ENCODE results near the gene C3orf20. TPM values are rescaled to one million over a fixed set of nuclear protein-coding genes. Genes with fewer than 3 reads are reported as not detected.
A peak's percentile ranks its signal among the peaks of the same experiment; 100 is the strongest.

The C3orf20 gene
- total and polyA plus RNA-seq, 4 experiments from 2014 or later: 0.38 to 0.44 TPM; not detected in 2

DNA sequence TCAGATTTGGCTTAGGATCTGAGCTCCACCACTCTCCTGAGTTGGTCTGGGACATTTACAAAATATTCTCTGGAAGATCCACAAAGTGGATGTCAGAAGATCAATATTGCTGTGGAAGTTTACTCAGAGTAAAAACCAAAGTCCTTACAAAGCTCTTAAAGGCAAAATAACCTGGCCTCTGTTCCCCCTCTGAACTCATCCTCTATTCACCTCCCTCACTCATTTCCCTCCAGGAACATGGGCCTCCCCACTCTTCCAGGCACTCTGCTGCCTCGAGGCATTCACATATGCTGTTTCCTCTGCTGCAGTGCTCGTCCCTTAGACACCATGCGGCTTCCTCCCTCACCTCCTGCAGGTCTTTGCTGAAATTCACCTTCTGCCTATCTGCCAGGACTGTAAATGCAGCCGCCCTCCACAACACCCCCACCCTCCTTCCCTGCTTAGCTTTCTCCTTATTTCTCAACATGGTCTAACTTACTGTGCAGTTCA, 42.5 kb upstream of the C3orf20 start:
- intact Hi-C loops (cut with micrococcal nuclease): loop anchor here (5.0 to 10.0 kb wide), 2 partner anchors 152 to 735 kb away; no protein-coding TSS in a partner anchor
- H3K36me3 Mint-ChIP-seq: no peaks in the 10 kb centered on the region
- CTCF ChIA-PET (ENCODE audit: partially characterized antibody): interaction anchor here (1.0 to 2.9 kb wide), 6 partner anchors 9 to 300 kb away, joined by 3 to 33 read pairs (median 4); partner anchors contain the start of gene CCDC174
- H3K4me1 Mint-ChIP-seq: no peaks in the 10 kb centered on the region
- no peak overlapping the region for H3K4me3 Mint-ChIP-seq
- H3K27ac Mint-ChIP-seq: no peak overlapping the region
- Histone ChIP-seq H3K4me1 (ENCODE audit: insufficient read depth, low read length) (no peaks in the 10 kb centered on the region), H3K27ac (ENCODE audit: low read depth, low read length) (no peak overlapping the region), H3K9me3 (ENCODE audit: control insufficient read depth in 1 of 2, low read length in 2 of 2) (no peaks in the 10 kb centered on the region), H3K4me3 (ENCODE audit: low read length in 2 of 2) (no peak overlapping the region), H3K27me3 (ENCODE audit: insufficient read depth, low read length) (no peaks in the 10 kb centered on the region), H3K36me3 (ENCODE audit: insufficient read depth, low read length) (no peaks in the 10 kb centered on the region)
- POLR2A ChIA-PET (ENCODE audit: partially characterized antibody): interaction anchor here (1.1 kb wide), 1 partner anchor 19 kb away, joined by 3 read pairs; the partner anchor contains the start of gene CCDC174
- no peak for DNase-seq
- peaks cover 0 to 6% (median 0%) of the 10 kb centered on the region in 8 donors for H3K9me3 Mint-ChIP-seq
- peaks cover 17 to 31% of the 10 kb centered on the region in 2 donors for H3K27me3 Mint-ChIP-seq

DNA sequence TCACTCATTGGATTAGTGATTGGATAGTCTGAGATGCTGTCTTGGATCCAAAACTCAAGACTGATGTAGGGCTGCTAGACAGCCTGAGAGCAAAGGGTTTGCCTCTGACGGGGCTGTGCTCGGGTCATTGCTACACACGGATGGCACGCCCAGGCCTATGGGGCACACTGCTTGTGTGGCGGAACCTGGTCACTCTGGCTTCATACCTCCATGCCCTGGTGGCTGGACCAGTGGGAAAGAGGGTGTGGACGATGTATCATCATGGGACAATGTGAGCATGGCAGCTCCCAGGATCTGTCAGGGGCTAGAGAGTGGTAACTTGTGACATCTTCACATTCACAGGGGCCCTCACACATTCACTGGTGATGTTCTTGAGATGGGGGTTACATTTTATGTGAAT, 41.5 kb upstream of the C3orf20 start:
- intact Hi-C loops (cut with micrococcal nuclease): loop anchor here (5.0 to 10.0 kb wide), 2 partner anchors 151 to 736 kb away; no protein-coding TSS in a partner anchor
- H3K27me3 Mint-ChIP-seq: peaks cover 26 to 37% of the 10 kb centered on the region in 2 donors
- no peaks in the 10 kb centered on the region for H3K4me1 ChIP-seq (ENCODE audit: insufficient read depth, low read length)
- CTCF ChIA-PET (ENCODE audit: partially characterized antibody): interaction anchor here (1.0 to 2.9 kb wide), 5 partner anchors 10 to 300 kb away, joined by 3 to 33 read pairs (median 4); partner anchors contain the start of gene CCDC174
- no peak for DNase-seq
- no peak overlapping the region for H3K4me3 ChIP-seq (ENCODE audit: low read length in 2 of 2)
- POLR2A ChIA-PET (ENCODE audit: partially characterized antibody): no interaction called here
- no peak overlapping the region for H3K4me3 Mint-ChIP-seq
- no peak overlapping the region for H3K27ac ChIP-seq (ENCODE audit: low read depth, low read length)
- H3K36me3 ChIP-seq (ENCODE audit: insufficient read depth, low read length): no peaks in the 10 kb centered on the region
- no peak overlapping the region for H3K27ac Mint-ChIP-seq
- H3K9me3 ChIP-seq (ENCODE audit: control insufficient read depth in 1 of 2, low read length in 2 of 2): no peaks in the 10 kb centered on the region
- no peaks in the 10 kb centered on the region for H3K36me3 Mint-ChIP-seq
- H3K9me3 Mint-ChIP-seq: peaks cover 0 to 2% (median 0%) of the 10 kb centered on the region in 8 donors
- H3K4me1 Mint-ChIP-seq: no peaks in the 10 kb centered on the region
- H3K27me3 ChIP-seq (ENCODE audit: insufficient read depth, low read length): no peaks in the 10 kb centered on the region

DNA sequence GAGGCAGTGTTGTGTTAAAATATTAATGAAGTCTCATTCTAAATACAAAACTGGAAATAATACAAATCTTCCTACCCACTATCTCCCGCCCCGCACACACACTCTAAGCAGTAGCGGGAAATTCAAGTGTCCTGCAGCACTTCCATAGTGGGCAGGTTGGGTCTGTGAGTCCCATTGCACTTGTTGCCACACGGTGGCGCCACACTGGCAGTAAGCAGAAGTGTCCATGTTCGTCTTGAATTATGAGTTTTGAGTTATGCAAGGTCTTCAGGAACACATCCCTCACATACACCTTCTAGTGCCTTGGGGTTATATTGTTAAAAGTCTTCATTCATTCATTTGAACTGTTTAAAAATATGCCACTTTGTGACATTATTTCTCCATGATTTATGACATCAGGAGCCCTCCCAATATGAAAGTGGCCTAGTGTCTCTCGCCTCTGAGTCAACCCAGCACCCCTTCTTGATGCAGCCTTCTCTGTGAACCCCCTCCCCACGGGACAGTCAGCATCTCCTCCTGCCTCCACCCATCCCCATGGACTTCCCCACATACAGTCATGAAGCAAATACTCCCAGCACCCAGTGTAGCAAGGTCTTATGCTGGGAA, 41.0 kb upstream of the C3orf20 start:
- Histone ChIP-seq H3K9me3 (ENCODE audit: control insufficient read depth in 1 of 2, low read length in 2 of 2) (no peaks in the 10 kb centered on the region), H3K27ac (ENCODE audit: low read depth, low read length) (no peak overlapping the region), H3K36me3 (ENCODE audit: insufficient read depth, low read length) (no peaks in the 10 kb centered on the region), H3K4me1 (ENCODE audit: insufficient read depth, low read length) (no peaks in the 10 kb centered on the region), H3K27me3 (ENCODE audit: insufficient read depth, low read length) (no peaks in the 10 kb centered on the region), H3K4me3 (ENCODE audit: low read length in 2 of 2) (no peak overlapping the region)
- H3K27me3 Mint-ChIP-seq: peaks cover 31 to 39% of the 10 kb centered on the region in 2 donors
- ChIA-PET CTCF (ENCODE audit: partially characterized antibody) (interaction anchor here (3.4 kb wide), 1 partner anchor 288 kb away, joined by 31 read pairs; no protein-coding TSS in a partner anchor), POLR2A (ENCODE audit: partially characterized antibody) (no interaction called here)
- H3K4me3 Mint-ChIP-seq: no peak overlapping the region
- peaks cover 0 to 2% (median 0%) of the 10 kb centered on the region in 8 donors for H3K9me3 Mint-ChIP-seq
- H3K4me1 Mint-ChIP-seq: no peaks in the 10 kb centered on the region
- no peak overlapping the region for H3K27ac Mint-ChIP-seq
- no peaks in the 10 kb centered on the region for H3K36me3 Mint-ChIP-seq
- intact Hi-C loops (cut with micrococcal nuclease): loop anchor here (1.0 to 10.0 kb wide), 3 partner anchors 151 to 737 kb away; no protein-coding TSS in a partner anchor
- peak; percentile 44 to 60 (median 52) for DNase-seq

DNA sequence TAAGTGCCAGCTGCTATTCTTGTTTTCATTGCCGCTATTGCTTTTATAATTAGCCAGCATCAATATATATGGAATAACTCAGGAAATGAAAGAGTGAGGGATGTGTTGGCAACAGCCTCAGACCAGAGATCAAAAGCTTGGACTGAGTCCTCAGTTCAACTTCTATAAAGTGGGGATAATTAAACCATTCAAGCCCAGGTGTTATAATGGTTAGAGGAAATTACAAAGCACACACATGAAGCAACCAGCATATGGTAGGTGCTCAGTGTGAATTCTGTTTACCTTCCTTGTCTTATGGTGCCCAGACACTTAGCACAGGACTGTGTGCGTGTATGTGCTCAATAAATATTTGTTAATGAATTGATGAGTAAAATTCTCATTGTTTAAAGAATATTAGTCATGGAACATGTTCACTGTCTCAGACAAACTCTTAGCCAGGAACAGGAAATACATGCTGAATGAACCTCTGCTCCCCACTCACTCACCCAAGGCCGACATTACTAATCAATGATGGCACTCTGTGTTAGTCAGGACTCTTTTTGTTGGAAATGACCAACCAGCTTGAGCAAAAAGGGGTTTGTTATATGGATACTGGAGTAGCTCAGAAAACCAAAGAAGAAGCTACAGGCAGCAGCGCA, 40.1 kb upstream of the C3orf20 start:
- no peaks in the 10 kb centered on the region for H3K4me1 Mint-ChIP-seq
- peaks cover 40 to 44% of the 10 kb centered on the region in 2 donors for H3K27me3 Mint-ChIP-seq
- no peaks in the 10 kb centered on the region for H3K36me3 Mint-ChIP-seq
- CTCF ChIA-PET (ENCODE audit: partially characterized antibody): interaction anchor here (0.6 to 3.4 kb wide), 3 partner anchors 284 to 1783 kb away, joined by 3 to 31 read pairs (median 5); no protein-coding TSS in a partner anchor
- Histone ChIP-seq H3K9me3 (ENCODE audit: control insufficient read depth in 1 of 2, low read length in 2 of 2) (no peaks in the 10 kb centered on the region), H3K36me3 (ENCODE audit: insufficient read depth, low read length) (no peaks in the 10 kb centered on the region), H3K27me3 (ENCODE audit: insufficient read depth, low read length) (no peaks in the 10 kb centered on the region), H3K27ac (ENCODE audit: low read depth, low read length) (no peak overlapping the region), H3K4me1 (ENCODE audit: insufficient read depth, low read length) (no peaks in the 10 kb centered on the region), H3K4me3 (ENCODE audit: low read length in 2 of 2) (no peak overlapping the region)
- peaks cover 0 to 2% (median 0%) of the 10 kb centered on the region in 8 donors for H3K9me3 Mint-ChIP-seq
- intact Hi-C loops (cut with micrococcal nuclease): loop anchor here (1.0 to 10.0 kb wide), 3 partner anchors 150 to 738 kb away; no protein-coding TSS in a partner anchor
- DNase-seq: no peak
- no peak overlapping the region for H3K27ac Mint-ChIP-seq
- POLR2A ChIA-PET (ENCODE audit: partially characterized antibody): interaction anchor here (2.2 kb wide), 1 partner anchor 16 kb away, joined by 9 read pairs; the partner anchor contains the start of gene CCDC174
- H3K4me3 Mint-ChIP-seq: no peak overlapping the region

DNA sequence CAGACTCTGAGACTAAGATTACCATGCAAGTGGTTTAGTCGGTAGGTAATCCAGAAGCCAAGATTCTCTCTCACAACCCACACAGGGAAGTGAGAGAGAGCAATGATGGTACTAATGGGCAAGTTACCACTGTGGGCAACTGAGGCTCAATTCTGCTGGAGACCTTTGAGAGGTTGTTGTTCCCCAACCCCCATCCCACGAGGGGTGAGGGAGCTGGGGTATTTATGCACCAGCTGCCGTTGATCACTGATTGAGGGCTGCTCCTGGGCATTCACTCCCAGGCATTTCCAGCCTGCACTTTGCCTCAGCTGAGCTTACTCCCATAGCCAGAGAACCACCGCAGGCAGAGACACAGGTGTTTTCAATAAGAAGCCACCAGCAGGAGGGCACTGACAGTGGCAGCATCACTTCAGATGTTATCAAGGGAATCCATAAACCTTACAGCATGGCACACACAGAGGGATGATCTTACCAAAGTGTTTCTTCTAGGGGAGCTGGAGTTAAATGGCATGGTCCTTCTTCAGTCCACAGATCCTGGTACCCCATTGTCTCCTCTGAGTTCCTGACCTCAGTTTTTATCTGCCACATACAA, 38.3 kb upstream of the C3orf20 start:
- Histone ChIP-seq H3K27ac (ENCODE audit: low read depth, low read length) (no peak overlapping the region), H3K36me3 (ENCODE audit: insufficient read depth, low read length) (no peaks in the 10 kb centered on the region), H3K27me3 (ENCODE audit: insufficient read depth, low read length) (no peaks in the 10 kb centered on the region), H3K4me1 (ENCODE audit: insufficient read depth, low read length) (no peaks in the 10 kb centered on the region), H3K9me3 (ENCODE audit: control insufficient read depth in 1 of 2, low read length in 2 of 2) (no peaks in the 10 kb centered on the region), H3K4me3 (ENCODE audit: low read length in 2 of 2) (no peak overlapping the region)
- ChIA-PET POLR2A (ENCODE audit: partially characterized antibody) (interaction anchor here (0.5 to 2.2 kb wide), 2 partner anchors 15 to 291 kb away, joined by 3 to 9 read pairs; partner anchors contain the start of gene CCDC174), CTCF (ENCODE audit: partially characterized antibody) (interaction anchor here (3.4 kb wide), 1 partner anchor 285 kb away, joined by 31 read pairs; no protein-coding TSS in a partner anchor)
- intact Hi-C loops (cut with micrococcal nuclease): loop anchor here (10.0 kb wide), 1 partner anchor 148 kb away; no protein-coding TSS in a partner anchor
- no peaks in the 10 kb centered on the region for H3K4me1 Mint-ChIP-seq
- no peak overlapping the region for H3K4me3 Mint-ChIP-seq
- no peak overlapping the region for H3K27ac Mint-ChIP-seq
- no peaks in the 10 kb centered on the region for H3K36me3 Mint-ChIP-seq
- H3K9me3 Mint-ChIP-seq: peaks cover 0 to 2% (median 0%) of the 10 kb centered on the region in 8 donors
- no peak for DNase-seq
- peaks cover 43 to 49% of the 10 kb centered on the region in 2 donors for H3K27me3 Mint-ChIP-seq

DNA sequence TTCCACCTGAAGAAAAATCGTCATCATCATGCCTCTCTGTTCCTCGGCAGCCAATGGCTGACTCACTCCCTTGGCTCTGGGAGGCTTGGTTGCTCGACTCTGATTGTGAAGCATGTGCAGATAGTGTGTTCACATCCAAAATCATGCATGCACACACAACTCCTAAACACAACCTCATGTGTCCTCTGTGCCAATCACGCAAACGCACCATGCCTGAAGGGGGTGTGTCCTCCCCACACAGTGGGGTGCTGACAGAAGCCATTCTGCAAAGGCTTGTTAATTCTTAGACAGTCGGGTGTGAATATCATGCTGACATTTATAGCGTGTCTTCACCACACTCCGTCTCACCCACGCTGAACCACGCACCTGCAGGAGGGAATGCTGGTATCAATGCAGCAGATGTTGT, 34.8 kb upstream of the C3orf20 start:
- intact Hi-C loops (cut with micrococcal nuclease): no loop called here
- H3K4me3 Mint-ChIP-seq: no peak overlapping the region
- no peak for DNase-seq
- H3K27me3 Mint-ChIP-seq: peaks cover 47 to 48% of the 10 kb centered on the region in 2 donors
- no peak overlapping the region for H3K27ac Mint-ChIP-seq
- Histone ChIP-seq H3K27me3 (ENCODE audit: insufficient read depth, low read length) (no peaks in the 10 kb centered on the region), H3K27ac (ENCODE audit: low read depth, low read length) (no peak overlapping the region), H3K9me3 (ENCODE audit: control insufficient read depth in 1 of 2, low read length in 2 of 2) (no peaks in the 10 kb centered on the region), H3K4me3 (ENCODE audit: low read length in 2 of 2) (no peak overlapping the region), H3K4me1 (ENCODE audit: insufficient read depth, low read length) (no peaks in the 10 kb centered on the region), H3K36me3 (ENCODE audit: insufficient read depth, low read length) (no peaks in the 10 kb centered on the region)
- CTCF ChIA-PET (ENCODE audit: partially characterized antibody): interaction anchor here (0.9 to 1.7 kb wide), 2 partner anchors 11 to 283 kb away, joined by 3 to 5 read pairs; no protein-coding TSS in a partner anchor
- peaks cover 0 to 2% (median 0%) of the 10 kb centered on the region in 8 donors for H3K9me3 Mint-ChIP-seq
- H3K36me3 Mint-ChIP-seq: no peaks in the 10 kb centered on the region
- POLR2A ChIA-PET (ENCODE audit: partially characterized antibody): no interaction called here
- H3K4me1 Mint-ChIP-seq: no peaks in the 10 kb centered on the region
